H1 (cell line): Measurements from ENCODE around the gene NYAP2. TPM values are rescaled to one million over a fixed set of nuclear protein-coding genes. Genes with fewer than 3 reads are reported as not detected.

Experiments used
- CTCF ChIA-PET: fragments of 300-600 bp; sonication (Branson Sonifier 250); formaldehyde crosslinking; loops from one replicate; lab custom pipeline; 2021; ENCODE audit not compliant: partially characterized antibody; lab: Charles Lee
- POLR2A ChIA-PET: fragments of 300-600 bp; sonication (Branson Sonifier 250); formaldehyde crosslinking; loops from one replicate; lab custom pipeline; 2021; ENCODE audit warnings: inconsistent platforms; ENCODE audit not compliant: partially characterized antibody; lab: Charles Lee
- DNase-seq, 2 experiments: peaks; one replicate each; pipeline versions ENCODE4 v3.0.0 to v3.0.0-alpha.2; 2010 to 2022; ENCODE audit warnings: low spot score in 2 of 2, low read depth in 1 of 2, mixed read lengths in 1 of 2
- FAIRE-seq: peaks from 2 replicates; lab custom pipeline; 2011; peaks lifted over from hg19 to GRCh38; lab: Jason Lieb, UNC
- H2AFZ ChIP-seq: 2 replicates; pipeline ENCODE4 v1.8.1; 2012; ENCODE audit warnings: low read length, inconsistent platforms
- H2AK5ac ChIP-seq: 2 replicates; pipeline ENCODE4 v1.6.1; 2013; ENCODE audit warnings: low read depth, low read length
- H2BK120ac ChIP-seq: replicated peaks from 2 replicates; pipeline ENCODE3; 2013; ENCODE audit warnings: low read depth, low read length, inconsistent platforms
- H2BK12ac ChIP-seq: 2 replicates; pipeline ENCODE4 v1.6.1; 2013; ENCODE audit warnings: low read depth, low read length
- H2BK15ac ChIP-seq: 2 replicates; pipeline ENCODE4 v1.6.1; 2013; ENCODE audit warnings: low read length
- H2BK20ac ChIP-seq: 2 replicates; pipeline ENCODE4 v1.6.1; 2013; ENCODE audit warnings: low read length
- H2BK5ac ChIP-seq: 2 replicates; pipeline ENCODE4 v1.6.1; 2013; ENCODE audit warnings: low read depth, low read length
- H3K14ac ChIP-seq: 2 replicates; pipeline ENCODE4 v1.6.1; 2013; ENCODE audit warnings: inconsistent platforms; ENCODE audit not compliant: insufficient read length
- H3K18ac ChIP-seq: 2 replicates; pipeline ENCODE4 v1.6.1; 2013; ENCODE audit warnings: low read length; ENCODE audit errors: extremely low read depth
- H3K23ac ChIP-seq: 2 replicates; pipeline ENCODE4 v1.6.1; 2013; ENCODE audit warnings: inconsistent platforms; ENCODE audit not compliant: insufficient read length
- H3K23me2 ChIP-seq: 2 replicates; pipeline ENCODE4 v1.6.1; 2013; ENCODE audit warnings: low read depth, low read length
- H3K27ac ChIP-seq: 2 replicates; pipeline ENCODE4 v1.6.1; 2011; ENCODE audit warnings: low read depth, low read length, inconsistent platforms
- H3K27me3 ChIP-seq, 4 experiments: replicated peaks in 1 of 4; 1 replicate in 1 of 4; 2 replicates in 3 of 4; pipeline versions ENCODE4 v1.6.1 to v1.8.1; 2011 to 2013; ENCODE audit warnings: low read length in 3 of 4, mild to moderate bottlenecking in 3 of 4, inconsistent platforms in 2 of 4, mixed read lengths in 2 of 4, moderate library complexity in 1 of 4; ENCODE audit not compliant: control insufficient read depth in 3 of 4, insufficient read depth in 3 of 4; ENCODE audit errors: extremely low read depth in 1 of 4
- H3K36me3 ChIP-seq, 4 experiments: 2 replicates each; pipeline versions ENCODE4 v1.6.1 to v1.8.1; 2011 to 2013; ENCODE audit warnings: mild to moderate bottlenecking in 4 of 4, low read length in 3 of 4, moderate library complexity in 2 of 4, control low read depth in 1 of 4, inconsistent platforms in 1 of 4; ENCODE audit not compliant: insufficient read depth in 4 of 4, control insufficient read depth in 2 of 4
- H3K4ac ChIP-seq: replicated peaks from 2 replicates; pipeline ENCODE3; 2013; ENCODE audit warnings: low read length, low read depth, mixed read lengths, inconsistent platforms; ENCODE audit not compliant: insufficient read length
- H3K4me1 ChIP-seq, 4 experiments: replicated peaks in 1 of 4; 1 replicate in 1 of 4; 2 replicates in 3 of 4; pipeline versions ENCODE4 v1.6.1 to v1.8.1; 2011 to 2013; ENCODE audit warnings: low read length in 3 of 4, inconsistent platforms in 2 of 4, mixed read lengths in 1 of 4; ENCODE audit not compliant: insufficient read depth in 4 of 4, control insufficient read depth in 3 of 4
- H3K4me2 ChIP-seq, 2 experiments: 2 replicates each; pipeline versions ENCODE4 v1.6.1 to v1.8.1; 2011 to 2013; ENCODE audit warnings: low read depth in 2 of 2, low read length in 2 of 2, control low read depth in 1 of 2, inconsistent platforms in 1 of 2, mild to moderate bottlenecking in 1 of 2; ENCODE audit not compliant: insufficient read depth in 1 of 2
- H3K4me3 ChIP-seq, 4 experiments: fragments of 200-600, 300-600 bp in 1 of 4; sonication (generic), shearing (Covaris generic), sonication (Bioruptor Twin) in 1 of 4; 2 replicates each; pipeline versions ENCODE4 v1.5.1 to v1.8.1; 2011 to 2016; ENCODE audit warnings: low read length in 4 of 4, low read depth in 3 of 4, control low read depth in 2 of 4, inconsistent platforms in 2 of 4, mild to moderate bottlenecking in 2 of 4, mixed read lengths in 1 of 4, moderate library complexity in 1 of 4; ENCODE audit not compliant: insufficient read depth in 2 of 4; ENCODE audit errors: extremely low read depth in 1 of 4
- H3K56ac ChIP-seq: replicated peaks from 2 replicates; pipeline ENCODE3; 2013; ENCODE audit warnings: low read depth, mild to moderate bottlenecking, mixed read lengths, low read length, inconsistent platforms; ENCODE audit not compliant: insufficient read length
- H3K79me1 ChIP-seq: 2 replicates; pipeline ENCODE4 v1.6.1; 2013; ENCODE audit warnings: low read depth, low read length, control low read depth
- H3K79me2 ChIP-seq, 2 experiments: 2 replicates each; pipeline versions ENCODE4 v1.6.1 to v1.8.1; 2012 to 2013; ENCODE audit warnings: low read length in 2 of 2, mild to moderate bottlenecking in 2 of 2, inconsistent platforms in 1 of 2; ENCODE audit not compliant: insufficient read depth in 2 of 2, control insufficient read depth in 1 of 2
- H3K9ac ChIP-seq, 4 experiments: replicated peaks in 1 of 4; 1 replicate in 1 of 4; 2 replicates in 3 of 4; pipeline versions ENCODE4 v1.6.1 to v1.8.1; 2011 to 2013; ENCODE audit warnings: low read depth in 3 of 4, low read length in 3 of 4, control low read depth in 2 of 4, mild to moderate bottlenecking in 2 of 4, moderate library complexity in 2 of 4, inconsistent platforms in 1 of 4; ENCODE audit errors: extremely low read depth in 1 of 4
- H3K9me3 ChIP-seq, 2 experiments: 2 replicates each; pipeline versions ENCODE4 v1.6.1 to v1.8.1; 2012 to 2013; ENCODE audit warnings: mild to moderate bottlenecking in 2 of 2, moderate library complexity in 2 of 2, control low read depth in 1 of 2, inconsistent platforms in 1 of 2, low read depth in 1 of 2, low read length in 1 of 2, mixed read lengths in 1 of 2; ENCODE audit not compliant: insufficient read depth in 2 of 2
- H4K20me1 ChIP-seq, 2 experiments: replicated peaks in 1 of 2; 2 replicates each; pipeline versions ENCODE3 to v1.8.1; 2011 to 2013; ENCODE audit warnings: inconsistent platforms in 2 of 2, low read length in 2 of 2, mild to moderate bottlenecking in 1 of 2; ENCODE audit not compliant: insufficient read depth in 2 of 2, control insufficient read depth in 1 of 2
- H4K5ac ChIP-seq: 2 replicates; pipeline ENCODE4 v1.6.1; 2013; ENCODE audit warnings: low read length, low read depth, mixed read lengths, inconsistent platforms; ENCODE audit not compliant: insufficient read length
- H4K8ac ChIP-seq: 2 replicates; pipeline ENCODE4 v1.8.0; 2013; ENCODE audit warnings: mild to moderate bottlenecking, moderate library complexity, low read length, inconsistent platforms; ENCODE audit not compliant: insufficient read depth; ENCODE audit errors: extremely low read depth
- H4K91ac ChIP-seq: replicated peaks from 2 replicates; pipeline ENCODE3; 2013; ENCODE audit warnings: low read length, mixed read lengths, inconsistent platforms; ENCODE audit not compliant: insufficient read length
- NRF1 ChIP-seq: IDR thresholded peaks from 2 replicates; pipeline ENCODE4 v1.6.1; 2011; ENCODE audit warnings: mild to moderate bottlenecking, low read depth, low read length, improper control_type of control experiment
- polyA plus RNA-seq, 7 experiments: library from polyadenylated mRNA; depleted of rRNA in 3 of 7; stranded (reverse) in 5 of 7; unstranded in 2 of 7; fragments of >200 nt in 5 of 7; fragments of 200-250 nt in 2 of 7; gene quantifications; 1 replicate in 5 of 7; 2 replicates in 1 of 7; 4 replicates in 1 of 7; pipeline versions ENCODE4 v1.2.1 to v1.2.3, GENCODE V29; 2011 to 2013; ENCODE audit warnings: missing spikeins in 2 of 7, mixed read lengths in 2 of 7
- total RNA-seq: library from RNA; stranded (reverse); fragmentation: NEBNext Ultra II Directional; extraction: Animal tissue kit (Norgen Biotek cat#: 25700); gene quantifications from 2 replicates; pipeline ENCODE4 v1.2.1, GENCODE V29; 2021

Gene NYAP2
- total and polyA plus RNA-seq, 2 of the 8 experiments (the other 6 are each of a cell fraction or from before 2014, with no cell fraction given) = not detected

DNA sequence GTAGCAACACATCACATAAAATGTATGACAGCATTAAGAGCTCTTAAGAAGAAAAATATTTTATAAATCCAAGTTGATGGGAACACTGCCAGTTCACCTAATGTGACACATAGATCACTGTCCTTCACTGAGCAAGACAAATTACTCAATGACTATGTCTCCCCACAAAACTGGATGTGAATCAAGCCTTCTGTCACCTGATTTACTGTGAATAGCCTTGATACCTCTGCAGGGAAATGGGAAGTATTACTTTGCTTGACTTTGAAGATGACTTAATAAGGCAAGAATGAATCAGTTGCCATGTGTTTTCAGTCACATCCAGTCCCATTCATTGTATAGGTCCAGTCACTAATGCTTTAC lies 94.6 kb downstream of the NYAP2 start:
- Histone ChIP-seq H2BK12ac (no peak overlapping the region), H4K20me1 (no peaks in the 10 kb centered on the region), H2AFZ (no peak overlapping the region), H2BK15ac (no peak overlapping the region), H3K23me2 (no peaks in the 10 kb centered on the region), H3K9ac (no peak overlapping the region), H4K91ac (no peak overlapping the region), H2BK120ac (no peak overlapping the region), H3K36me3 (no peaks in the 10 kb centered on the region), H3K27me3 (no peaks in the 10 kb centered on the region), H2AK5ac (no peak overlapping the region), H3K79me2 (no peaks in the 10 kb centered on the region), H3K9me3 (no peaks in the 10 kb centered on the region), H3K4me2 (no peak overlapping the region), H3K79me1 (no peaks in the 10 kb centered on the region), H2BK5ac (no peak overlapping the region), H3K18ac (no peak overlapping the region), H3K4me3 (no peak overlapping the region), H3K14ac (no peak overlapping the region), H2BK20ac (no peak overlapping the region), H3K27ac (no peak overlapping the region), H3K4ac (no peak overlapping the region), H3K23ac (no peak overlapping the region), H3K56ac (no peak overlapping the region), H4K8ac (no peak overlapping the region), H3K4me1 (peaks cover 0 to 2% (median 0%) of the 10 kb centered on the region in 4 experiments; a peak in 1 of 7 replicates), H4K5ac (no peak overlapping the region)
- DNase-seq (no peak), FAIRE-seq (no peak)
- ChIA-PET POLR2A (no interaction called here), CTCF (interaction anchor here (1.0 kb wide), 2 partner anchors 63 to 134 kb away, joined by 3 read pairs; no protein-coding TSS in a partner anchor)
- TF ChIP-seq NRF1 = no peak
